Ovary (tissue), 9 donors: ENCODE data around the gene CLEC16A. TPM values are rescaled to one million over a fixed set of nuclear protein-coding genes. Genes with fewer than 3 reads are reported as not detected.

Experiments
- DNase-seq, 5 donors: peaks; one replicate each; pipeline ENCODE4 v3.0.0-alpha.2; 2019 to 2020
- H3K27ac ChIP-seq, 2 donors: fragments of 200-600 bp; one replicate each; pipeline versions ENCODE4 v1.5.1 to v1.8.0; 2019 to 2022
- H3K27me3 ChIP-seq: fragments of 200-600 bp; one replicate; pipeline ENCODE4 v1.8.0; 2022
- H3K36me3 ChIP-seq: fragments of 200-600 bp; sonication (generic); one replicate; pipeline ENCODE4 v1.5.1; 2019
- H3K4me1 ChIP-seq: one replicate; pipeline ENCODE4 v1.8.1; 2013; ENCODE audit warnings: mild to moderate bottlenecking, moderate library complexity; ENCODE audit not compliant: insufficient read depth
- H3K4me3 ChIP-seq: fragments of 200-600 bp; sonication (generic); one replicate; pipeline ENCODE4 v1.5.1; 2017
- H3K9me3 ChIP-seq, 2 donors: fragments of 200-600 bp in 1 of 2; sonication (generic) in 1 of 2; one replicate each; pipeline versions ENCODE4 v1.5.1 to v1.8.1; 2013 to 2019; ENCODE audit warnings: mild to moderate bottlenecking in 1 of 2, moderate library complexity in 1 of 2
- CTCF ChIP-seq, 3 donors: fragments of 450-650 bp in 2 of 3; fragments of 200-600 bp in 1 of 3; IDR thresholded peaks; one replicate each; pipeline versions ENCODE4 v1.5.1 to v1.8.0; 2016 to 2022; ENCODE audit warnings: antibody characterized with exemption in 3 of 3, mild to moderate bottlenecking in 1 of 3
- EP300 ChIP-seq: sonication (generic); formaldehyde crosslinking; IDR thresholded peaks from one replicate; pipeline ENCODE4 v1.6.1; 2017; ENCODE audit warnings: antibody characterized with exemption
- POLR2A ChIP-seq: fragments of 450-650 bp; IDR thresholded peaks from one replicate; pipeline ENCODE4 v1.6.1; 2017; ENCODE audit warnings: antibody characterized with exemption, mild to moderate bottlenecking, moderate library complexity
- WGBS, 3 donors: extraction: QIAGEN DNeasy Blood & Tissue Kit in 1 of 3; methylation state at CpG; one replicate each; pipeline versions ENCODE4 v1.1.5 to v1.1.7; 2013 to 2017; 5-methylcytosine and 5-hydroxymethylcytosine counted together
- intact Hi-C, 4 donors: fragments of 100-400 bp; cut with DNase I; formaldehyde crosslinking; loops; one replicate each; pipeline versions ENCODE4 v1.11.0 to v1.15.1; 2022 to 2023
- polyA plus RNA-seq, 2 donors: library from polyadenylated mRNA; stranded (reverse); fragments of 200-250 nt in 1 of 2; fragments of 350-450 nt in 1 of 2; fragmentation: Illumina TruSeq in 1 of 2; extraction: RNeasy Lipid Tissue Mini Kit (QIAGEN cat#74804) in 1 of 2; gene quantifications; one replicate each; pipeline ENCODE4 v1.2.3, GENCODE V29; 2013 to 2014
- total RNA-seq, 7 donors: library from RNA; depleted of rRNA in 2 of 7; stranded (reverse); fragments of >200 nt in 2 of 7; fragmentation: NEBNext Ultra II Directional in 3 of 7; extraction: Animal tissue kit (Norgen Biotek cat#: 25700) in 3 of 7; gene quantifications; one replicate each; pipeline versions ENCODE4 v1.1.0 to v1.2.4, GENCODE V29; 2016 to 2023
- donor health status: DM: no; HTN: no; CAD: no; lungs with moderate emphysema.
- donor health status: DM: no; HTN: no; CAD: no.
- donor health status: Bipolar disorder and iron deficiency.
- donor health status: DM: yes; HTN: yes; CAD: no.
- donor health status: DM: no; HTN: no; CAD: no.
- donor health status: DM: yes; HTN: yes; CAD: no.

Gene CLEC16A
- total and polyA plus RNA-seq, 9 donors: 6.4 to 28.1 (median 16.5) TPM

DNA sequence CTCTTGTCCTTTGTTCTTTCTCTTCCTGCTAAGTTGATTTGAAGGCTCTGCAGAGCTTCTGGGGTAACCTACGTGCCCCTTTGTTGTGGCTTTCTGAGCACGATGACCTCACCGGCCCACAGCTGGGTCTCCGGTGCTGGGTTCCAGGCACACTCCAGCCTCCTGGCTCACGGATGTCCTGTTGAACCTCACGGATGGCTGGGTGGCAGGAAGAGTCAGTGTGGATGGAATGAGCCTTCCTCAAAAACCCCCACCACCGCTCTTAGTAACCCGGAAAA is 195.7 kb downstream of the CLEC16A start:
- WGBS, 3 donors: 69 to 85% (median 84%) methylated on average over 8 of the region's 8 CpGs
- Histone ChIP-seq H3K27me3 (no peaks in the 10 kb centered on the region), H3K36me3 (no peaks in the 10 kb centered on the region), H3K4me3 (no peak overlapping the region), H3K27ac (no peak overlapping the region), H3K9me3 (no peaks in the 10 kb centered on the region), H3K4me1 (peaks cover 16% of the 10 kb centered on the region)
- no peak for TF ChIP-seq EP300
- no peak for TF ChIP-seq POLR2A
- TF ChIP-seq CTCF (IDR thresholded peaks at IDR 0.05): no peak
- no peak for DNase-seq
- intact Hi-C loops: no loop called here

DNA sequence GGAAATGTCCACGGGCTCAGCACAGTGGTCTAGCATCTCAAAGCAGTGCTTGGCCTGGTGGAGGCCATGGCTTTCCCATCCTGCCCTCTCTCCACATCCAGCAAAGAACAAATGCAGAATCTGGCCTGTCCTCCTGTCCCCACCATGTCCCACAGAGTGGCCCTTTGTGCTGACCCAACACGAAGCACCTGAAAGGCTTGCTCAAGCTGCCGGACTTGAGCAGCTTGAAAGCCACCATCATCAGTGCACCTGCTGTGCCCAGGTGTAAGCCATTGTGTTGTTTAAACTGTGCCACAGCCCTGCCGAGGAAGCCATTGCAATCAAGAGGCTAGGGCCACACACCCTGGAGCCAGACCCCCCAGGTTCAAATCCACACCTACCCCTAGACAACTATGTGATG is 196.1 kb downstream of the CLEC16A start:
- DNase-seq: peak in 1 of 5 donors; percentile 9
- H3K4me1 ChIP-seq: peaks cover 16% of the 10 kb centered on the region
- no peaks in the 10 kb centered on the region for H3K9me3 ChIP-seq
- H3K27me3 ChIP-seq: no peaks in the 10 kb centered on the region
- WGBS, 3 donors: 92 to 95% (median 92%) methylated on average over 3 to 4 of the region's 4 CpGs
- intact Hi-C loops: no loop called here
- no peak overlapping the region for H3K4me3 ChIP-seq
- TF ChIP-seq EP300 (no peak), POLR2A (no peak), CTCF (IDR thresholded peaks at IDR 0.05) (no peak)
- no peaks in the 10 kb centered on the region for H3K36me3 ChIP-seq
- no peak overlapping the region for H3K27ac ChIP-seq

DNA sequence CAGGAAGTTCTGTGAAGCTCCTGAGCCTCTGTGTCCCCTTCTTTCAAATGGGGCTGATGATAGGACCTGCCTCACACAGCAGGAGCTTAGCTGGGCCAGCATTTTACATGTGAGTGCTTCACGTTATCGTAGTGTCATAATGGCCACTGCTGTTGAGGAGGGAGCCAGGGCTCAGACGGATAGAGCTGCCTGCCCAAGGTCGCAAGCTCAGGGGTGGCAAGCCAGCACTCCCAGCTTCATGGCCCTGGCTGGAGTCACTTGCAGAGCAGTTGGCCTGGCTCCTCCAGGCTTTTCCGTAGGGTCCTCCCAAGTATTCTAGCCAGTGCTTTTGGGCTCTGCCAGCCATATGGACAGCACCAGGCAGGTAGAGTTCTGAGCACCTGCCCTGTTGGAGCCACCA is 196.5 kb downstream of the CLEC16A start:
- DNase-seq: no peak
- intact Hi-C loops: no loop called here
- no peak overlapping the region for H3K27ac ChIP-seq
- no peaks in the 10 kb centered on the region for H3K36me3 ChIP-seq
- 86 to 99% (median 87%) methylated on average over 3 to 5 of the region's 5 CpGs for WGBS, 3 donors
- no peak overlapping the region for H3K4me3 ChIP-seq
- H3K27me3 ChIP-seq: no peaks in the 10 kb centered on the region
- TF ChIP-seq POLR2A: no peak
- no peak for TF ChIP-seq EP300
- TF ChIP-seq CTCF (IDR thresholded peaks at IDR 0.05): no peak
- H3K9me3 ChIP-seq: no peaks in the 10 kb centered on the region
- peaks cover 16% of the 10 kb centered on the region for H3K4me1 ChIP-seq

GRCh38 chr16:11141409-11142260 is 197.3 kb downstream of the CLEC16A start:
- H3K4me1 ChIP-seq: peaks cover 16% of the 10 kb centered on the region
- intact Hi-C loops: no loop called here
- H3K9me3 ChIP-seq: no peaks in the 10 kb centered on the region
- no peak overlapping the region for H3K27ac ChIP-seq
- H3K4me3 ChIP-seq: no peak overlapping the region
- H3K27me3 ChIP-seq: no peaks in the 10 kb centered on the region
- 93 to 97% (median 97%) methylated on average over 26 of the region's 26 CpGs for WGBS, 3 donors
- TF ChIP-seq CTCF (IDR thresholded peaks at IDR 0.05) (no peak), POLR2A (no peak), EP300 (no peak)
- H3K36me3 ChIP-seq: no peaks in the 10 kb centered on the region
- DNase-seq: peak in 1 of 5 donors; percentile 14
